SK-N-SH (cell line): ENCODE data around the gene LPP. TPM values are rescaled to one million over a fixed set of nuclear protein-coding genes. Genes with fewer than 3 reads are reported as not detected.

ENCODE experiments used
- CTCF ChIA-PET: fragments of 300-600, 350-600 bp; formaldehyde crosslinking; extraction: SDS; loops from one replicate; lab custom pipeline; 2021; lab: Yijun Ruan, JAX
- POLR2A ChIA-PET: fragments of 350-600 bp; sonication (Branson Sonifier 250); formaldehyde crosslinking; extraction: SDS; loops from one replicate; lab custom pipeline; 2020; ENCODE audit warnings: antibody characterized with exemption, inconsistent platforms; lab: Yijun Ruan, JAX
- DNase-seq: peaks from one replicate; pipeline ENCODE4 v3.0.0; 2012
- H2AFZ ChIP-seq: fragments of 200-600 bp; sonication (generic); 2 replicates; pipeline ENCODE4 v1.8.1; 2016; ENCODE audit warnings: antibody characterized with exemption, mild to moderate bottlenecking, low read depth
- H3F3A ChIP-seq: fragments of 200-600 bp; sonication (generic); replicated peaks from 2 replicates; pipeline ENCODE3; 2016; ENCODE audit warnings: antibody characterized with exemption, mild to moderate bottlenecking; ENCODE audit not compliant: insufficient read depth
- H3K27ac ChIP-seq, 2 experiments: fragments of 200-500 bp in 1 of 2; fragments of 200-600 bp in 1 of 2; sonication (Bioruptor generic) in 1 of 2; sonication (generic), shearing (Covaris generic) in 1 of 2; 2 replicates each; pipeline versions ENCODE4 v1.5.1 to v1.6.1; 2014 to 2016; ENCODE audit warnings: low read depth in 2 of 2, inconsistent platforms in 1 of 2, low read length in 1 of 2, mild to moderate bottlenecking in 1 of 2, mixed read lengths in 1 of 2
- H3K27me3 ChIP-seq: fragments of 200-600 bp; sonication (generic), shearing (Covaris generic); 2 replicates; pipeline ENCODE4 v1.6.1; 2016; ENCODE audit warnings: mixed run types; ENCODE audit not compliant: insufficient read depth
- H3K36me3 ChIP-seq, 2 experiments: fragments of 200-500 bp in 1 of 2; fragments of 200-600 bp in 1 of 2; sonication (Bioruptor generic) in 1 of 2; sonication (generic) in 1 of 2; replicated peaks in 1 of 2; 2 replicates each; pipeline versions ENCODE3 to v1.5.1; 2014 to 2016; ENCODE audit warnings: low read length in 1 of 2, mild to moderate bottlenecking in 1 of 2; ENCODE audit not compliant: insufficient read depth in 2 of 2, control insufficient read depth in 1 of 2
- H3K4me1 ChIP-seq, 2 experiments: fragments of 200-500 bp in 1 of 2; fragments of 200-600 bp in 1 of 2; sonication (Bioruptor generic) in 1 of 2; sonication (generic), shearing (Covaris generic) in 1 of 2; 2 replicates each; pipeline versions ENCODE4 v1.5.1 to v1.6.1; 2014 to 2016; ENCODE audit warnings: low read depth in 1 of 2, low read length in 1 of 2, mixed run types in 1 of 2; ENCODE audit not compliant: insufficient read depth in 2 of 2, control insufficient read depth in 1 of 2
- H3K4me2 ChIP-seq: fragments of 200-600 bp; sonication (generic), shearing (Covaris generic); 2 replicates; pipeline ENCODE4 v1.6.1; 2017; ENCODE audit warnings: mixed run types
- H3K4me3 ChIP-seq, 2 experiments: fragments of 200-500 bp in 1 of 2; fragments of 200-600 bp in 1 of 2; sonication (Bioruptor generic) in 1 of 2; sonication (generic), shearing (Covaris generic) in 1 of 2; 2 replicates each; pipeline versions ENCODE4 v1.5.1 to v1.8.1; 2014 to 2016; ENCODE audit warnings: low read depth in 2 of 2, inconsistent platforms in 1 of 2, low read length in 1 of 2, mild to moderate bottlenecking in 1 of 2, mixed read lengths in 1 of 2, moderate library complexity in 1 of 2
- H3K79me2 ChIP-seq: fragments of 200-600 bp; sonication (generic); 2 replicates; pipeline ENCODE4 v1.8.1; 2017; ENCODE audit warnings: mild to moderate bottlenecking; ENCODE audit not compliant: insufficient read depth
- H3K9ac ChIP-seq: fragments of 200-600 bp; sonication (generic); 2 replicates; pipeline ENCODE4 v1.6.1; 2017; ENCODE audit warnings: mixed run types
- H3K9me2 ChIP-seq: fragments of 200-600 bp; sonication (generic); 2 replicates; pipeline ENCODE4 v1.6.1; 2017; ENCODE audit warnings: mixed run types
- H3K9me3 ChIP-seq: fragments of 200-600 bp; sonication (generic); 2 replicates; pipeline ENCODE4 v1.6.1; 2017; ENCODE audit warnings: mixed run types, mild to moderate bottlenecking, moderate library complexity
- H4K20me1 ChIP-seq: fragments of 200-600 bp; sonication (generic); 2 replicates; pipeline ENCODE4 v1.6.1; 2017; ENCODE audit warnings: mild to moderate bottlenecking, mixed run types; ENCODE audit not compliant: insufficient read depth
- CTCF ChIP-seq: fragments of 200-600 bp; sonication (generic); IDR thresholded peaks from 2 replicates; pipeline ENCODE4 v1.6.1; 2017; ENCODE audit warnings: antibody characterized with exemption, mild to moderate bottlenecking, moderate library complexity
- ELF1 ChIP-seq: IDR thresholded peaks from 2 replicates; pipeline ENCODE4 v1.4.0; 2012
- EP300 ChIP-seq, 2 experiments: IDR thresholded peaks; 2 replicates each; pipeline versions ENCODE4 v1.4.0 to v1.6.1; 2012; ENCODE audit warnings: borderline replicate concordance in 1 of 2, low read depth in 1 of 2, low read length in 1 of 2
- EZH2phosphoT487 ChIP-seq: fragments of 200-600 bp; sonication (generic); IDR thresholded peaks from 2 replicates; pipeline ENCODE4 v1.6.1; 2017; ENCODE audit warnings: low read depth, mixed run types, mild to moderate bottlenecking, antibody characterized with exemption, moderate library complexity, borderline replicate concordance
- FOXJ3 ChIP-seq: sonication (generic); formaldehyde crosslinking; IDR thresholded peaks from 2 replicates; pipeline ENCODE4 v1.5.1; 2020; ENCODE audit warnings: mild to moderate bottlenecking, missing genetic modification reagents
- FOXM1 ChIP-seq: IDR thresholded peaks from 2 replicates; pipeline ENCODE4 v1.4.0; 2012; ENCODE audit warnings: low read depth, mild to moderate bottlenecking
- GABPA ChIP-seq: IDR thresholded peaks from 2 replicates; pipeline ENCODE4 v1.4.0; 2012; ENCODE audit warnings: low read depth, mild to moderate bottlenecking
- IRF3 ChIP-seq: fragments of 150-350 bp; IDR thresholded peaks from 2 replicates; pipeline ENCODE4 v1.6.1; 2016; ENCODE audit warnings: mild to moderate bottlenecking, low read depth, low read length
- JUND ChIP-seq: IDR thresholded peaks from 2 replicates; pipeline ENCODE4 v1.4.0; 2012
- MEF2A ChIP-seq: IDR thresholded peaks from 2 replicates; pipeline ENCODE4 v1.4.0; 2012; ENCODE audit warnings: low read depth, borderline replicate concordance
- NFIC ChIP-seq: IDR thresholded peaks from 2 replicates; pipeline ENCODE4 v1.4.0; 2012; ENCODE audit warnings: borderline replicate concordance
- NRF1 ChIP-seq: IDR thresholded peaks from 2 replicates; pipeline ENCODE4 v1.6.1; 2012; ENCODE audit warnings: low read depth, mild to moderate bottlenecking, low read length
- REST ChIP-seq: IDR thresholded peaks from 2 replicates; pipeline ENCODE4 v1.6.1; 2012; ENCODE audit warnings: mild to moderate bottlenecking, low read depth, low read length, moderate library complexity
- RFX5 ChIP-seq: IDR thresholded peaks from 2 replicates; pipeline ENCODE4 v1.6.1; 2012; ENCODE audit warnings: mild to moderate bottlenecking, improper control_type of control experiment, low read length
- SIN3A ChIP-seq: IDR thresholded peaks from 2 replicates; pipeline ENCODE4 v1.6.1; 2012; ENCODE audit warnings: low read depth, mild to moderate bottlenecking, low read length, moderate library complexity, borderline replicate concordance
- SMC3 ChIP-seq: IDR thresholded peaks from 2 replicates; pipeline ENCODE4 v1.6.1; 2012; ENCODE audit warnings: low read depth, low read length, improper control_type of control experiment
- TCF12 ChIP-seq: IDR thresholded peaks from 2 replicates; pipeline ENCODE4 v1.4.0; 2012
- TEAD4 ChIP-seq: IDR thresholded peaks from 2 replicates; pipeline ENCODE4 v1.4.0; 2012; ENCODE audit warnings: mild to moderate bottlenecking, borderline replicate concordance; ENCODE audit not compliant: insufficient read depth
- USF2 ChIP-seq: fragments of 150-350 bp; IDR thresholded peaks from 2 replicates; pipeline ENCODE4 v1.6.1; 2017; ENCODE audit warnings: antibody characterized with exemption, low read length, low read depth, borderline replicate concordance
- YY1 ChIP-seq: IDR thresholded peaks from 2 replicates; pipeline ENCODE4 v1.4.0; 2012; ENCODE audit warnings: low read depth, mild to moderate bottlenecking
- WGBS: methylation state at CpG from one replicate; pipeline ENCODE4 v1.1.6; 2017; ENCODE audit warnings: low lambda C conversion rate; 5-methylcytosine and 5-hydroxymethylcytosine counted together
- polyA plus RNA-seq, 3 experiments: library from polyadenylated mRNA; depleted of rRNA; stranded (reverse); fragments of >200 nt; gene quantifications; 2 replicates each; pipeline ENCODE4 v1.2.3, GENCODE V29; 2012
- TF ChIP-seq, protein P1 (sequence below): IDR thresholded peaks from 2 replicates; pipeline ENCODE4 v1.4.0; 2012; ENCODE audit warnings: low read depth, borderline replicate concordance
- TF ChIP-seq, protein P2 (sequence below): IDR thresholded peaks from 2 replicates; pipeline ENCODE4 v1.4.0; 2012; ENCODE audit warnings: low read depth, borderline replicate concordance
- TF ChIP-seq, protein P3 (sequence below): IDR thresholded peaks from 2 replicates; pipeline ENCODE4 v1.4.0; 2012; ENCODE audit warnings: low read depth

LPP gene
- polyA plus RNA-seq, 1 of the 3 experiments (the other 2 are of a cell fraction): 6.6 TPM

GRCh38 chr3:188286087-188286513 lies 132.1 kb downstream of the LPP start:
- H3K79me2 ChIP-seq: peaks cover 75% of the 10 kb centered on the region
- no peaks in the 10 kb centered on the region for H4K20me1 ChIP-seq
- peaks cover 0 to 35% of the 10 kb centered on the region in 2 experiments; a peak in 2 of 4 replicates for H3K4me1 ChIP-seq
- H3K9me3 ChIP-seq: no peaks in the 10 kb centered on the region
- CTCF ChIA-PET: no interaction called here
- H3K27ac ChIP-seq: peak overlapping the region; percentile 31 to 99; a peak in 3 of 4 replicates
- H3F3A ChIP-seq: peaks cover 33% of the 10 kb centered on the region
- peak overlapping the region; percentile 67 for H3K4me2 ChIP-seq
- H3K36me3 ChIP-seq: peaks cover 0 to 5% of the 10 kb centered on the region in 2 experiments
- WGBS: 0% methylated on average over 3 of the region's 3 CpGs
- H3K9ac ChIP-seq: peak overlapping the region; percentile 54; the same call in 1 of the 2 replicates
- no peak overlapping the region for H3K4me3 ChIP-seq
- DNase-seq: no peak
- POLR2A ChIA-PET: no interaction called here
- H3K27me3 ChIP-seq: no peaks in the 10 kb centered on the region
- no peak overlapping the region for H2AFZ ChIP-seq
- no peaks in the 10 kb centered on the region for H3K9me2 ChIP-seq
- TF ChIP-seq YY1 (peak; percentile 41; the same call in 1 of the 2 replicates), TEAD4 (peak; percentile 81; the same call in 1 of the 2 replicates), NFIC (peak; percentile 96), EZH2phosphoT487 (no peak), NRF1 (no peak), ELF1 (0 out of 2 replicates have a peak, but pooled peaks have one; percentile 18), USF2 (no peak), TCF12 (peak; percentile 93), GABPA (no peak), JUND (peak; percentile 93), FOXM1 (peak; percentile 68; the same call in 1 of the 2 replicates), SMC3 (no peak), SIN3A (peak; percentile 76; the same call in 1 of the 2 replicates), IRF3 (no peak), CTCF (no peak), MEF2A (peak; percentile 97), FOXJ3 (CRISPR knock-in tag) (no peak), EP300 (IDR thresholded peaks at IDR 0.05; ENCODE audit: borderline replicate concordance in 1 of 2, low read depth in 1 of 2, low read length in 1 of 2) (peak in 1 of 2 experiments; percentile 91; a peak in 2 of 4 replicates), REST (peak; percentile 62; the same call in 1 of the 2 replicates), RFX5 (no peak)
- TF ChIP-seq, protein P1, sequence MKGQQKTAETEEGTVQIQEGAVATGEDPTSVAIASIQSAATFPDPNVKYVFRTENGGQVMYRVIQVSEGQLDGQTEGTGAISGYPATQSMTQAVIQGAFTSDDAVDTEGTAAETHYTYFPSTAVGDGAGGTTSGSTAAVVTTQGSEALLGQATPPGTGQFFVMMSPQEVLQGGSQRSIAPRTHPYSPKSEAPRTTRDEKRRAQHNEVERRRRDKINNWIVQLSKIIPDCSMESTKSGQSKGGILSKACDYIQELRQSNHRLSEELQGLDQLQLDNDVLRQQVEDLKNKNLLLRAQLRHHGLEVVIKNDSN: no peak
- TF ChIP-seq, protein P2, sequence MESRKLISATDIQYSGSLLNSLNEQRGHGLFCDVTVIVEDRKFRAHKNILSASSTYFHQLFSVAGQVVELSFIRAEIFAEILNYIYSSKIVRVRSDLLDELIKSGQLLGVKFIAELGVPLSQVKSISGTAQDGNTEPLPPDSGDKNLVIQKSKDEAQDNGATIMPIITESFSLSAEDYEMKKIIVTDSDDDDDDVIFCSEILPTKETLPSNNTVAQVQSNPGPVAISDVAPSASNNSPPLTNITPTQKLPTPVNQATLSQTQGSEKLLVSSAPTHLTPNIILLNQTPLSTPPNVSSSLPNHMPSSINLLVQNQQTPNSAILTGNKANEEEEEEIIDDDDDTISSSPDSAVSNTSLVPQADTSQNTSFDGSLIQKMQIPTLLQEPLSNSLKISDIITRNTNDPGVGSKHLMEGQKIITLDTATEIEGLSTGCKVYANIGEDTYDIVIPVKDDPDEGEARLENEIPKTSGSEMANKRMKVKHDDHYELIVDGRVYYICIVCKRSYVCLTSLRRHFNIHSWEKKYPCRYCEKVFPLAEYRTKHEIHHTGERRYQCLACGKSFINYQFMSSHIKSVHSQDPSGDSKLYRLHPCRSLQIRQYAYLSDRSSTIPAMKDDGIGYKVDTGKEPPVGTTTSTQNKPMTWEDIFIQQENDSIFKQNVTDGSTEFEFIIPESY: 0 out of 2 replicates have a peak, but pooled peaks have one; percentile 69
- TF ChIP-seq, protein P3, sequence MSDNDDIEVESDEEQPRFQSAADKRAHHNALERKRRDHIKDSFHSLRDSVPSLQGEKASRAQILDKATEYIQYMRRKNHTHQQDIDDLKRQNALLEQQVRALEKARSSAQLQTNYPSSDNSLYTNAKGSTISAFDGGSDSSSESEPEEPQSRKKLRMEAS: peak; percentile 91
